T-helper 1 cell treated with Interleukin-12 subunit alpha and Interleukin-12 subunit beta and Interleukin-4 antibody, amounts not matched to agents 30 ng/mL and 1 ng/mL, for 36 hours (primary cell): Measurements from ENCODE around the gene KRTAP3-1. TPM values are rescaled to one million over a fixed set of nuclear protein-coding genes. Genes with fewer than 3 reads are reported as not detected.

Source experiments
- intact Hi-C: fragments of 100-400 bp; cut with micrococcal nuclease; formaldehyde crosslinking; loops from one replicate; pipeline ENCODE4 v1.15.1; 2024
- total RNA-seq: library from RNA; stranded (reverse); gene quantifications from 2 replicates; pipeline ENCODE4 v1.2.3, GENCODE V29; 2022

KRTAP3-1 gene
- total RNA-seq, 1 donor from 2014 or later: not detected

DNA sequence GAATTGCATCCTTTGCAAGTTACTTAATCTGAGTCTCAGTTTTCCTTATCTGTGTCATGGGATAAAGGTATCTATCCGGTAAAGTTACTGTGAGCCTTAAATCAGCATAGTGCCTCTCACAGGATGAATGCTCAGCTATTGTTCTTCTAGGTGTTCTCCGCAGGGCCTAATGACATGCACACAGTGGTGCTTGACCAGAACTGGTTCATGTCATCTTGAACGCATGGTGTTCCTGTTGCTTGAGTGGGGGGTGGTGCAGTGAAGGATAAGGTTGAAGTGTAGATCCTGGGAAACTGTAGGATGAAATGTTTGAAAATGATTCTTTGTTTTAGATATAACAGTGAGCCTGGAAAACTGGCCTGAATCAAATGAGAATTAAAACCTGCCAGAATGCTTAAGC lies 28.8 kb downstream of the KRTAP3-1 start:
- intact Hi-C loops: no loop called here

DNA sequence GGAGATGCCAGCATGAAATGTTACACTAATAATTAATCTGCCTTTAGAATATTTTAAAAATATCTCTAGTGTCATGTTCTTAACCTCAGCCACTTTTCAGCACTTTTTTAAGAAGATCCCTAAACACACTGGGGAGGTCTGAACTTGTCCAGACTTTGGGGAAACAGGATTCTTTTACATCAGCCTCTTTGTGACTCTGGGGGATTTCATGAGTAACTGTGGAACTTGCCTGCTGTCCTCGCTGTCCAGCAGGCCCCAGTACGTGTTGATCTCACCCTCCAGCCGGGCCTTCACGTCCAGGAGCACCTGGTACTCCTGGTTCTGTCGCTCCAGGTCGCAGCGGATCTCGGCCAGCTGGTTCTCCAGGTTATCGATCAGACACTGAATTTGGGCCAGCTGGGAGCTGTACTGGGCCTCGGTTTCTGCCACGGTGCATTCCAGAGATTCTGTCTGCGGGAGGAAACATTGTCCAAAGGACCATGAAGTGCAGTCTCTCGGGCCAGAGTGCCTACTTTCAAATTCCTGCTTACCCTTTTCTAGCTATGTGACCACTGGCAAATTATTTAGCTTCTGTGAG lies 30.3 kb downstream of the KRTAP3-1 start:
- intact Hi-C loops: no loop called here

DNA sequence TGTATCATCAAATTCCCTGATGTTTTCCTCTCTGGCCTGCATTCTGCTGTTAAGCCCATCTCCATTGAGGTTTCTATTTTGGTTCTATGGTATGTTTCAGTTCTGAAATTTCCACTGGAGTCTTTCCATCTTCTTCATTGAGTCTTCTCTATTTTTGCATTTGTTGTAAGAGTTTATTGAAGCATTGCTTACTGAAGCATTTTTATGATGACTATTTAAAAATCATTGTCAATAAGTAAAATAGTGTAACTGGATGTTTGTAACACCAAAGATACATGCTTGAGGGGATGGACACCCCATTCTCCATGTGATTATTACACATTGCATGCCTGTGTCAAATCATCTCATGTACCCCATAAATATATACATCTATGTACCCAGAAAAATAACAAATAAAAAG lies 33.4 kb downstream of the KRTAP3-1 start:
- intact Hi-C loops: no loop called here

DNA sequence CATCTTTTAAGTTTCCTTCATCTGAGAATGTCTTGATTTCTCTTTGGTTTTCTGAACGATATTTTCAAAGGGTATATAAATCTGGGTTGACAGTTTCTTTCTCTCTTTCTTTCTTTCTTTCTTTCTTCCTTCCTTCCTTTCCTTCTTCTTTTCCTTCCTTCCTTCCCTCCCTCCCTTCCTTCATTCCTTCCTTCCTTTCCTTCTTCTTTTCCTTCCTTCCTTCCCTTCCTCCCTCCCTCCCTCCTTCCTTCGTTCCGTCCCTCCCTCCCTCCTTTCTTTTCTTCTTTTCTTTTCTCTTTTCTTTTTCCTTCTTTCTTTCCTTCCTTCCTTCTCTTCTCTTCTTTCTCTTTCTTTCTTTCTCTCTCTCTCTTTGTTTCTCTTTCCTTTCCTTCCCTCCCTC lies 34.6 kb downstream of the KRTAP3-1 start:
- intact Hi-C loops: no loop called here

DNA sequence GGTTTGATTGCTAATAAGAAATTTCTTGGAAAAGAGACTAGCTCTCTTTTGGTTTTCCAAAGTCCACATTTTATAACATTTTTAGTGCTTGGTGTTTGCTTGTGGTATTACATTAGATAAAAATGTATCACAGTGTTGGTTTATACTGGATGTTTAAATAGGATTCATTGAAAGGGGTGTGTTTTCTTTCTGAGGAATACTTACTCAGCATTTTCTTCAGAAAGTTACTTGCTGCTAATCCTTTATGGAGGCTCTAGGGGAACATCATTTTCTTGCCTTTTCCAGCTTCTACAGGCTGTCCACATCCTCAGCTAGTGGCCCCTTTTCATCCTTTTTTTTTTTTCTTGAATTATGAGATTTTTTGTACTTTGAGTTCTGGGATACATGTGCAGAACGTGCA lies 41.3 kb downstream of the KRTAP3-1 start:
- intact Hi-C loops: no loop called here

DNA sequence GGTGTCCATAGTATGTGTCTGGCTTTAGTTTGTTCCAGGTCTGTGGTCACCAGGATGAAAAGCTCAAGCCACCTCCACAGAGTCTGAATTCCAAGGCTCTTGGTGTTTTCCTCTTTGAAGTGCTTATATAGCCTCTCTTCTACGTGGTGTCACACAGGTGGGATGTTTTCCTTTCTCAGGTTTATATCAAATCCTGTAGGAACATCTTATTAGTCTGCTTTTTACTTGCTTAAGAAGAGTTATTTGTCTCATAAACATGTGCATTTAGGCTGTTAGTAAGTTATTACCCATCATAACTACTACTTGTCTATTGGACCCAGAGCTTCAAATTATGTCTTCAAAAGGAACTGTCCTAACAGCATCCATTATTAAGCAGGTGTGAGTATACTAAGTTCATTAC lies 42.1 kb downstream of the KRTAP3-1 start, which contains the start of gene KRT39:
KRT39 (minus strand) TSS at position 101 of the 400 bp plus-strand sequence; CDS start at position 9, 92 bp downstream.
- intact Hi-C loops: no loop called here

DNA sequence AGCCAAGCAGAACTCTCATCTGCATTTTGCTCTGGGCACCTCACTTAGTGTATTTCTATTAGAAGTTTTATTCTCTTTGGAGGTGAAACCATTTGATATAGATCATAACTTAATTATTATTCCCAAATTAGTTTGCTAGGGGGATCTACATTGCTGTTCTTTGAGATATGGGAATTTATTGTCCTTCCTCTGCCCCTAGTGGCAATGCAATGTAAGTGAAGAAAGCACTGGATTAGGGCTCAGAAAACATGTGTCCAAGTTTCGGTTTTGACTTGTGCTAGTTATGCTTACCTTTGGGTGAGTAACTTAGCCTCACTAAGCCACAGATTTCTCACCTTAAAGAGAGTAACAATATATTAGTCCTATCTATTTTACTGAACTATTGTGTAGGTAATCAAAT lies 45.1 kb downstream of the KRTAP3-1 start:
- intact Hi-C loops: no loop called here

DNA sequence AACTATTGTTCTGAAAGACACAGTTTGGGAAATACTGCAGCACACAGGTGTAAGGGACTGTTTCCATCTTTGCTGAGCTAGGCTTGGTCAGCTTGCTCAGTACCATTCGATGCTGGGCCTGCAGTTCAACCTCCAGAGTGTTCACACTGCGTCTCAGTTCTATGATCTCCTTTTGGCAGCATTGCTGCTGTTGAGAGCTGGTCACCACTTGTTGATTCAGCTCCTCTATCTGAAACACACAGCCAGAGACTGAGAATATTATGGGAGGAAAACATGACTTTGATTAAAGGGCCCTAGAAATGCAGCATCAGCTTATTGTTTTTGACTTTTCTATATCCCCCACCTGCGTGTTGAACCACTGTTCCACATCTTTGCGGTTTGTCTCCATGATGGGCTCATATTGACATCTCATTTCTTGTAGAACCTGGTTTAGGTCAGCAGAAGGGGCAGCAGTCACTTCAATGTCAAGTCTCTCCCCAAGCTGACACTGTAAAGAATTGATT lies 46.8 kb downstream of the KRTAP3-1 start:
- intact Hi-C loops: no loop called here

DNA sequence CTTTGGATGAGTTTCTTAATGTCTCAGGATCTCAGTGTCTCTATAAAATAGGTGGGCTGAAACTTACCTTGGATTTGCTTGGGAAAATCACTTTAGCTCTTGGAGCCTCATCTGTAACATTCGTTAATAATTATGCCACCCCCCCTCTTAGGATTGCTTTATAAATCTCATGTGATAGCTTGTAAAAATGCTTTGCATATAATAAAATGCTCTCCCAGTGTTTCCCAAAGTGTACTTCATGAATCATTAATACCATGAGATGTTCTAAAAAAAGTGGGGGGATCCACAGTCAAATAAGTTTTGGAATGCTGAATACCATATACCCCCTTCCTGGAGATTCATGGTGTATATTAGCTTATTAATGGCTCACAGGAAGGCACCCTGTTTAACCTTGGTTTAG lies 47.3 kb downstream of the KRTAP3-1 start:
- intact Hi-C loops: no loop called here

DNA sequence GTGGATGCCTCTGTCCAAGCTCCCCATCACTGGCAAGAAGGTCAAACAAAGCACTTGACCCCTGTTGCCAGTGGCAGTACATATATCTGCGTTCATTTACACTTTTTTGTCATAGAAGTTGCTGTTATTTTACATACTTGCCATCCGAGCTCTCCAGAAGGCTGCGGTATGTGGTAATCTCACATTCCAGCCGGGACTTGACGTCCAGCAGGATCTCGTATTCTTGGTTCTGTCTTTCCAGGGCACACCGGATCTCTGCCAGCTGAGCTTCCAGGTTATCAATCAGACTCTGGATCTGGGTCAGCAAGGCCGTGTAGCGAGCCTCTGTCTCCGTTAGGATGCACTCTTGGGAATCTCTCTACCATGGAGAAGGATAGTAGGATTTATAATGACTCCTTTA lies 48.8 kb downstream of the KRTAP3-1 start:
- intact Hi-C loops: no loop called here

Other genes starting within 250 kb of the KRTAP3-1 start
- not detected in 2 replicates for gene KRT26, start 236.9 kb downstream of the KRTAP3-1 start, total RNA-seq
- not detected in 2 replicates for gene KRT27, start 226.6 kb downstream of the KRTAP3-1 start, total RNA-seq
- gene KRT28, start 209.2 kb downstream of the KRTAP3-1 start, total RNA-seq: not detected in 2 replicates
- 21.0 and 25.6 TPM in 2 replicates for gene KRT10, start 186.5 kb downstream of the KRTAP3-1 start, total RNA-seq
- not detected in 2 replicates for gene KRT12, start 141.9 kb downstream of the KRTAP3-1 start, total RNA-seq
- not detected in 2 replicates for gene KRT20, start 123.9 kb downstream of the KRTAP3-1 start, total RNA-seq
- gene KRT23, start 71.5 kb downstream of the KRTAP3-1 start, total RNA-seq: not detected in 2 replicates
- not detected in 2 replicates for gene KRT39, start 42.2 kb downstream of the KRTAP3-1 start, total RNA-seq
- not detected in 2 replicates for gene KRT40, start 24.8 kb downstream of the KRTAP3-1 start, total RNA-seq
- gene KRTAP3-3, start 15.0 kb downstream of the KRTAP3-1 start, total RNA-seq: not detected in 2 replicates
- not detected in 2 replicates for gene KRTAP3-2, start 9.2 kb downstream of the KRTAP3-1 start, total RNA-seq
- gene KRTAP1-5, start 18.1 kb upstream of the KRTAP3-1 start, total RNA-seq: not detected in 2 replicates
- gene KRTAP1-4, start 21.1 kb upstream of the KRTAP3-1 start, total RNA-seq: not detected in 2 replicates
- not detected in 2 replicates for gene KRTAP1-3, start 25.7 kb upstream of the KRTAP3-1 start, total RNA-seq
- gene KRTAP1-1, start 32.3 kb upstream of the KRTAP3-1 start, total RNA-seq: not detected in 2 replicates
- gene KRTAP2-1, start 38.2 kb upstream of the KRTAP3-1 start, total RNA-seq: not detected in 2 replicates
- gene KRTAP2-2, start 46.1 kb upstream of the KRTAP3-1 start, total RNA-seq: not detected in 2 replicates
- not detected in 2 replicates for gene KRTAP2-3, start 51.0 kb upstream of the KRTAP3-1 start, total RNA-seq
- not detected in 2 replicates for gene KRTAP2-4, start 56.8 kb upstream of the KRTAP3-1 start, total RNA-seq
- gene KRTAP4-7, start 75.0 kb upstream of the KRTAP3-1 start, total RNA-seq: not detected in 2 replicates
- not detected in 2 replicates for gene KRTAP4-8, start 89.0 kb upstream of the KRTAP3-1 start, total RNA-seq
- not detected in 2 replicates for gene KRTAP4-16, start 93.1 kb upstream of the KRTAP3-1 start, total RNA-seq
- not detected in 2 replicates for gene KRTAP4-9, start 96.3 kb upstream of the KRTAP3-1 start, total RNA-seq
- gene KRTAP4-11, start 109.2 kb upstream of the KRTAP3-1 start, total RNA-seq: not detected in 2 replicates
- not detected in 2 replicates for gene KRTAP4-12, start 115.1 kb upstream of the KRTAP3-1 start, total RNA-seq
- not detected in 2 replicates for gene KRTAP4-6, start 131.4 kb upstream of the KRTAP3-1 start, total RNA-seq
- gene KRTAP4-5, start 140.7 kb upstream of the KRTAP3-1 start, total RNA-seq: not detected in 2 replicates
- not detected in 2 replicates for gene KRTAP4-4, start 151.6 kb upstream of the KRTAP3-1 start, total RNA-seq
- gene KRTAP4-3, start 159.1 kb upstream of the KRTAP3-1 start, total RNA-seq: not detected in 2 replicates
- gene KRTAP4-2, start 169.1 kb upstream of the KRTAP3-1 start, total RNA-seq: not detected in 2 replicates
- gene KRTAP4-1, start 175.8 kb upstream of the KRTAP3-1 start, total RNA-seq: not detected in 2 replicates
- gene KRTAP9-1, start 180.8 kb upstream of the KRTAP3-1 start, total RNA-seq: not detected in 2 replicates
- not detected in 2 replicates for gene KRTAP9-2, start 217.5 kb upstream of the KRTAP3-1 start, total RNA-seq
- gene KRTAP9-3, start 223.3 kb upstream of the KRTAP3-1 start, total RNA-seq: not detected in 2 replicates
- not detected in 2 replicates for gene KRTAP9-8, start 228.9 kb upstream of the KRTAP3-1 start, total RNA-seq
- not detected in 2 replicates for gene KRTAP9-4, start 240.6 kb upstream of the KRTAP3-1 start, total RNA-seq
- gene KRTAP9-9, start 246.3 kb upstream of the KRTAP3-1 start, total RNA-seq: not detected in 2 replicates